Psoas muscle (tissue), 8 donors: ENCODE results near the gene APBB2. TPM values are rescaled to one million over a fixed set of nuclear protein-coding genes. Genes with fewer than 3 reads are reported as not detected.

ENCODE experiments used
- ATAC-seq, 4 donors: fragments of 200-7000 bp; cut with Tn5 transposase; one replicate each; pipeline ENCODE4 v1.9.1; 2020; ENCODE audit warnings: moderate library complexity in 3 of 4, mild to moderate bottlenecking in 2 of 4
- DNase-seq, 2 donors: peaks; one replicate each; pipeline ENCODE4 v3.0.0-alpha.2; 2020
- H3K27ac ChIP-seq: fragments of 200-600 bp; one replicate; pipeline ENCODE4 v1.8.0; 2022
- H3K27me3 ChIP-seq, 3 donors: fragments of 200-600 bp in 1 of 3; one replicate each; pipeline versions ENCODE4 v1.6.1 to v1.8.0; 2013 to 2022; ENCODE audit warnings: low read length in 2 of 3, mild to moderate bottlenecking in 2 of 3, moderate library complexity in 1 of 3; ENCODE audit not compliant: insufficient read depth in 3 of 3
- H3K36me3 ChIP-seq, 2 donors: fragments of 200-600 bp in 1 of 2; one replicate each; pipeline versions ENCODE4 v1.6.1 to v1.8.0; 2013 to 2022; ENCODE audit warnings: low read depth in 1 of 2, mild to moderate bottlenecking in 1 of 2, moderate library complexity in 1 of 2; ENCODE audit not compliant: insufficient read depth in 1 of 2
- H3K4me1 ChIP-seq: fragments of 200-600 bp; one replicate; pipeline ENCODE4 v1.8.0; 2022
- H3K4me3 ChIP-seq: fragments of 200-600 bp; one replicate; pipeline ENCODE4 v1.8.0; 2022; ENCODE audit warnings: mild to moderate bottlenecking
- H3K9me3 ChIP-seq: fragments of 200-600 bp; one replicate; pipeline ENCODE4 v1.8.0; 2022
- CTCF ChIP-seq: fragments of 200-600 bp; IDR thresholded peaks from one replicate; pipeline ENCODE4 v1.8.0; 2022; ENCODE audit warnings: antibody characterized with exemption
- WGBS, 3 donors: extraction: QIAGEN DNeasy Blood & Tissue Kit; methylation state at CpG; one replicate each; pipeline versions ENCODE4 v1.1.6 to v1.1.7; 2013; 5-methylcytosine and 5-hydroxymethylcytosine counted together
- intact Hi-C, 2 donors: fragments of 100-400 bp; cut with DNase I; formaldehyde crosslinking; loops; one replicate each; pipeline versions ENCODE4 v1.11.0 to v1.14.2; 2022
- polyA plus RNA-seq, 3 donors: library from polyadenylated mRNA; stranded (reverse); fragments of 200-250 nt; gene quantifications; one replicate each; pipeline ENCODE4 v1.2.3, GENCODE V29; 2013
- total RNA-seq, 4 donors: library from RNA; stranded (reverse); fragmentation: NEBNext Ultra II Directional in 2 of 4; extraction: Animal tissue kit (Norgen Biotek cat#: 25700) in 2 of 4; gene quantifications; one replicate each; pipeline versions ENCODE4 v1.2.1 to v1.2.4, GENCODE V29; 2021 to 2023
- donor health status: healthy with polysubstance abuse.
- donor health status: DM: no; HTN: no; CAD: no; lungs with moderate emphysema.
- donor health status: Bipolar disorder and iron deficiency.
- donor health status: healthy.
- donor health status: DM: yes; HTN: yes; CAD: no.
- donor health status: DM: no; HTN: no; CAD: no.
- donor health status: DM: no; HTN: no; CAD: no.
- donor health status: DM: yes; HTN: yes; CAD: no.

APBB2 gene
- total and polyA plus RNA-seq, 7 donors: 3.1 to 37.4 (median 11.3) TPM

DNA sequence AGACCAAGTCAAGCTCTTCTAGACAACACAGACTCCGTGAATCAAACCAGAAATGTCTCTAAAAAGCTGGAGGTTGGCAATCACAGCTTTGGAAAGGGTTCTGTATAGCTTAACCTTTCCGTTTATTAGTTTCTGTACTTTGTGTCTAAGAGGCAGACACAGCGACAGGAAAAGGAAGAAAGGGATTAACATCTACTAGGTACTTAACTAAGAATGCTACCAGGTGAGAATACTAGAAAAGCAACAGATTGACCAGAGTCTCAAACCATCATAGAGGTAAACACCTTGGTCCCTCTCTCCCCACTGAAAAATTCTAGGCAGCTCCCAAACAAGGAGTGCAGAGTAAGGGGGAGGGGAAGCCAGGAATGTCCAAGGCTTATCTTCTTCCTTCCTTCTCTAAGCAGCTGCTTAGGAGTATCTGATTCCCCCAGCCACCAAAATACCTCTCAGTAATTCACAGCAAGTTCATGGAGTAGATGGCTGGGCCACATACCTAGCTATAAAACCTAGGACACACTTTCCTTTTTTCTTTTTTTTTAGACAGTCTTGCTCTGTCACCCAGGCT is 80.8 kb downstream of the APBB2 start:
- no peaks in the 10 kb centered on the region for H3K9me3 ChIP-seq
- TF ChIP-seq CTCF: no peak
- ATAC-seq: peak in 2 of 4 donors; percentile 43 to 53
- no peak overlapping the region for H3K27ac ChIP-seq
- no peak for DNase-seq
- H3K36me3 ChIP-seq: no peaks in the 10 kb centered on the region
- WGBS, 3 donors: 40 to 68% (median 61%) methylated on average over 3 of the region's 3 CpGs
- intact Hi-C loops: no loop called here
- H3K27me3 ChIP-seq: no peaks in the 10 kb centered on the region
- peaks cover 7% of the 10 kb centered on the region for H3K4me1 ChIP-seq
- no peak overlapping the region for H3K4me3 ChIP-seq

- no peak for TF ChIP-seq CTCF
- intact Hi-C loops: no loop called here
- WGBS, 3 donors: 81 to 86% (median 83%) methylated on average over 2 of the region's 2 CpGs
- Histone ChIP-seq H3K27ac (no peak overlapping the region), H3K4me1 (peaks cover 7% of the 10 kb centered on the region), H3K9me3 (no peaks in the 10 kb centered on the region), H3K4me3 (no peak overlapping the region), H3K27me3 (no peaks in the 10 kb centered on the region), H3K36me3 (no peaks in the 10 kb centered on the region)
- ATAC-seq: no peak
- DNase-seq: no peak
Observed at GRCh38 chr4:41132055-41132683, 82.2 kb downstream of the APBB2 start.

DNA sequence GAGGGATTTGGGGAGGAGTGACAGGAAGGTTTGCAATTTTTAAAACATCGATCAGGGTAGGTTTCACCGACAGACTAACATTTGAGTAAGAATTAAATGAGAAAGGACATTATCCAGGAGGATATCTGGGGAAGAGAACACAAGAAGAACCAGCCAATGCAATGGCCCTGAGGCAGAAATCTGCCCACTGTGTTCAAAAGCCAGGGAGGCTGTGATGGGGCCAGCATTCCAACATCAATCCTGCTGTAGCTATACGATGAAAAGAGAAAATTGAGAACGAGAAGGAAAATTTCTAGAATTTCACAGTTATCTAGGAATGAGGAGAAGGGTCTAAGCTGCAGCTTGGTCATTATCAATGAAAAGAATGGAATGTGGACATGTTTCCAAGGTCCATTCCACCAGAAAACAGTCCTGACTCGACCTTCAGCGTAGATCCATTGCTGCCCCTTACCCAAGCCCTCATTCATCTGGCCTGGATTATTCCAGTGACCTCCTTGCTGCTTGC is 84.4 kb downstream of the APBB2 start:
- Histone ChIP-seq H3K27ac (no peak overlapping the region), H3K36me3 (no peaks in the 10 kb centered on the region), H3K9me3 (no peaks in the 10 kb centered on the region), H3K4me1 (peaks cover 7% of the 10 kb centered on the region), H3K27me3 (no peaks in the 10 kb centered on the region), H3K4me3 (no peak overlapping the region)
- 73 to 80% (median 76%) methylated on average over 6 of the region's 6 CpGs for WGBS, 3 donors
- TF ChIP-seq CTCF: no peak
- DNase-seq (no peak), ATAC-seq (no peak)
- intact Hi-C loops: no loop called here

GRCh38 chr4:41129128-41129754 is 85.1 kb downstream of the APBB2 start:
- WGBS, 3 donors: 97 to 100% (median 98%) methylated on average over 1 of the region's 1 CpG
- DNase-seq (no peak), ATAC-seq (no peak)
- no peaks in the 10 kb centered on the region for H3K36me3 ChIP-seq
- H3K4me1 ChIP-seq: peaks cover 7% of the 10 kb centered on the region
- H3K4me3 ChIP-seq: no peak overlapping the region
- no peaks in the 10 kb centered on the region for H3K27me3 ChIP-seq
- no peaks in the 10 kb centered on the region for H3K9me3 ChIP-seq
- no peak overlapping the region for H3K27ac ChIP-seq
- TF ChIP-seq CTCF: no peak
- intact Hi-C loops: no loop called here
